Duodenal mucosa (tissue), 2 donors: ENCODE data around the gene DDC.

Source experiments
- H3K27ac ChIP-seq: one replicate; pipeline ENCODE4 v1.7.0; 2013; ENCODE audit warnings: low read depth, low read length
- H3K27me3 ChIP-seq, 2 donors: one replicate each; pipeline ENCODE4 v1.7.0; 2013; ENCODE audit warnings: low read length in 2 of 2, control low read depth in 1 of 2; ENCODE audit not compliant: insufficient read depth in 2 of 2, control insufficient read depth in 1 of 2
- H3K36me3 ChIP-seq, 2 donors: one replicate each; pipeline ENCODE4 v1.7.0; 2013; ENCODE audit warnings: low read length in 2 of 2, control low read depth in 1 of 2; ENCODE audit not compliant: insufficient read depth in 2 of 2, control insufficient read depth in 1 of 2
- H3K4me1 ChIP-seq, 2 donors: one replicate each; pipeline ENCODE4 v1.7.0; 2013; ENCODE audit warnings: low read length in 2 of 2, control low read depth in 1 of 2; ENCODE audit not compliant: insufficient read depth in 2 of 2, control insufficient read depth in 1 of 2
- H3K4me3 ChIP-seq, 2 donors: one replicate each; pipeline ENCODE4 v1.7.0; 2013; ENCODE audit warnings: low read length in 2 of 2, low read depth in 1 of 2
- H3K9ac ChIP-seq, 2 donors: one replicate each; pipeline ENCODE4 v1.7.0; 2013; ENCODE audit warnings: low read length in 2 of 2, low read depth in 1 of 2
- H3K9me3 ChIP-seq, 2 donors: one replicate each; pipeline ENCODE4 v1.7.0; 2013; ENCODE audit warnings: low read length in 2 of 2, control low read depth in 1 of 2; ENCODE audit not compliant: control insufficient read depth in 1 of 2

Gene DDC

DNA sequence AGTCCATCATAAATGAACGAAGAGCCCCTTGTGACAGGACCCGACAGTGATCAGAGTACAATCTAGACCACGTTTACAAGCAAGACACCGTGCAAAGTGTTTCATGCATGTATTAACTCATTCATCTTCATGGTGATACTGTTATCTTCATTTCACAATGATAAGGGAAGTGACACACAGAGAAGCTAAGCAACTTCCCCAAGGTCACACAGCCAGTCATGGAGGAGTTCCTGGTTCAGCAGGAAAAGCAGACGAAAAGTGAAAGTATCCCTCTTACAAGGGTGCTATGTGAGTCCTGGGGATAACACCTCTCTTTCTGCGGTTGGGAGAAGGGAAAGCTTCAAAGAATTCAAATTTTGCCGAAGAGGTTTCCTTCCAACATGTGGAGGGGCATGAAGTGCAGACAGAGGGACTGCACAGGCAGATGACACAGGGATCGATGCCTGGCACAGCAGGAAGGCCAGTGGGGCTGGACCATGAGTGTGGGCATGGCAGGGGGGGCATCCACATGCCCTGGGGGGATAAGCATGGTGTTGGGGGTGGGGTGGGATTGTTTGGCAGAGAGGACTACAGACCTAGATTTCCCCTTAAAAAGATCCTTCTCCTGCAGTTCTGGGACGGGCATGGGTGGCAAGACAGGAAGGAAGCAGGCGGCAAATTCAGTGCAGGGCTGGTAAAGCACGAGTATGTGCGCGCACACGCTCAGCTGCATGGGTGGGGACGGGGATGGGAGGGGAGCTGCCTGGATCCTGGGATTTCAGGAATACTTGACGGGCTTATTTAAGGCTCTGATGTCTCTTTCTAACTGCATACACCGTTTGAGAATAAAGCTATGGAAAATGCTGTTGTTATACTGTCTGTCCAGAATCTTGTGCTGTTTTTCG lies 33.5 kb upstream of the DDC start:
- H3K27ac ChIP-seq = no peak overlapping the region
- H3K27me3 ChIP-seq = no peaks in the 10 kb centered on the region
- H3K36me3 ChIP-seq = peaks cover 0 to 28% of the 10 kb centered on the region in 2 donors
- no peak overlapping the region for H3K4me3 ChIP-seq
- H3K4me1 ChIP-seq = peaks cover 0 to 3% of the 10 kb centered on the region in 2 donors
- no peaks in the 10 kb centered on the region for H3K9me3 ChIP-seq
- H3K9ac ChIP-seq = no peak overlapping the region

DNA sequence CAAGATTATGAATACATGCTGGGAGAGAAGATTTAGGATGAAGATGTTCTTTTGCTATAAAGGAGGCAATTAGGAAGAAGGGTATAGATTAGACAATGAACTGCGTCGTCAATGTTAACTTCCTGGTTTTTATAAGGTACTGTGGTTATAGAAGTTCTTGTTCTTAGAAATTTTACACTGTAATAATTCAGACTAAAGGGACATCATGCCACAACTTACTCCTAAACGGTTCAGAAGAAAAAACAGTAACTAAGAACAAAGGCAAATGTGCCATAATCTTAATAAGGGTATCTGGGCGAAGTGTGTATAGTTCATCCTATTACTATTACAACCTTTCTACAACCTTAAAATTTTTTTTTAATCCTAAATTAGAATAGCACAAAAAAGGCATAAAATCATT lies 31.3 kb upstream of the DDC start:
- Histone ChIP-seq H3K36me3 (peaks cover 0 to 32% of the 10 kb centered on the region in 2 donors), H3K27me3 (no peaks in the 10 kb centered on the region), H3K27ac (no peak overlapping the region), H3K4me3 (no peak overlapping the region), H3K9me3 (no peaks in the 10 kb centered on the region), H3K9ac (no peak overlapping the region), H3K4me1 (no peaks in the 10 kb centered on the region)

DNA sequence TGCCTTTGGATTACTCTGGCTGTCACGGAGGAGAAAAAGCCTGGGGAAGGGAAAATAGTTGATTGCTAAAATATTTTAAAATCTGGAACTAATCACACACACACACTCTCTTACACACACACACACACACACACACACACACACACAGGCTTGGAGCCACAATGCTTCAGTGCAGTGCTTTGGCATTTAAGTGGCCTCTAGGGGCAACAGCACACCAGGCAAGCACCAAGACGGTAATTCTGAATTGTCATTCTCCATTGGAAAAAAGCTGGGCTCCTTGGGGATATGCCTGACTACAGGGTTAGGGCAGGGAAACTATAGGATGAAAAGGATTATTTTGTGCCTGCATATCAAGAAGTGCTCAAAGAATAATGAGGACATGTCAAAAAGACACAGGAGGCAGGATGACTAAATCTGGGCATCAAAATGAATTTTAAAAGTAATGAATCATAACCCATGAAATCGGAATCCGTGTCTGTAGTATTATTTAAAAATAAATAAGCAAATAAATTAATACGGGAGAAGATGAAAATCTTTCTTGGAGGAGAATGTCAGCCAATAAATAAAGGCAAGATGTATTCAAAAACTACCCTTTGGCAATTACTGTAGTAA lies 30.4 kb upstream of the DDC start:
- Histone ChIP-seq H3K9ac (no peak overlapping the region), H3K4me1 (no peaks in the 10 kb centered on the region), H3K27me3 (no peaks in the 10 kb centered on the region), H3K27ac (no peak overlapping the region), H3K9me3 (no peaks in the 10 kb centered on the region), H3K4me3 (no peak overlapping the region), H3K36me3 (peaks cover 0 to 32% of the 10 kb centered on the region in 2 donors)

DNA sequence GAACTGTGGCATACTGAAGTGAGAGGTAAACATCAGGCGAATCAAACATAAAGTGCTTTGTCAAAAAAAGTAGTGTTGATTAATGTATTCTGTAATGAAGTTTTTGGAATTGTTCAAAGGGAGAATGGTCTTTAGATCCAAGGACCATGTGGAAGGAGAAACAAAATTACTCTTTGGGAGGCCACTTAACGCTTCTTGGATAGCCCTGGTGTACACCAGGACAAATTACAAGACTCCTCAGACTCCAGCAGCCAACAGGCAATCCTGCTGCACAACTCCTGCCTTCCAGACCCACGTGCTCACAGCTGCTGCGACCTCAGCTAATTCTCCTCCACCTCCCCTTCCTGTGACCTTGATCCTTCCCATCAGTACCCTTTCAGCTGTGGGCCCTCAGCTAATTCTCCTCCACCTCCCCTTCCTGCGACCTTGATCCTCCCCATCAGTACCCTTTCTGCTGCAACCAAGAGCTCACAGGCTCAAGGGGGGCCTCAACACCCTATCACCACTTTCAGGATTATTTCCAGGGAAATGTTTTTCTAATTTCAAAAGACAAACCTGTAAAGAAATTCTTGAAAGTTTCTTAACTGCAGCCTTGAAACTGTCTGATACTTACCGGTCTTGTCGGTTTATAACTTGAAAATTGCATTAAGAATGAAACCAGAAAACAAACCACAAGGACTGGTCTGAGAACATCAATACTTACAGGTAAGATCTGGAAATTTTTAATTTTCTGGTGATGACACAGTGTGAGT lies 29.7 kb upstream of the DDC start:
- Histone ChIP-seq H3K9ac (no peak overlapping the region), H3K27ac (no peak overlapping the region), H3K4me1 (no peaks in the 10 kb centered on the region), H3K9me3 (no peaks in the 10 kb centered on the region), H3K36me3 (peaks cover 0 to 32% of the 10 kb centered on the region in 2 donors), H3K4me3 (no peak overlapping the region), H3K27me3 (no peaks in the 10 kb centered on the region)

DNA sequence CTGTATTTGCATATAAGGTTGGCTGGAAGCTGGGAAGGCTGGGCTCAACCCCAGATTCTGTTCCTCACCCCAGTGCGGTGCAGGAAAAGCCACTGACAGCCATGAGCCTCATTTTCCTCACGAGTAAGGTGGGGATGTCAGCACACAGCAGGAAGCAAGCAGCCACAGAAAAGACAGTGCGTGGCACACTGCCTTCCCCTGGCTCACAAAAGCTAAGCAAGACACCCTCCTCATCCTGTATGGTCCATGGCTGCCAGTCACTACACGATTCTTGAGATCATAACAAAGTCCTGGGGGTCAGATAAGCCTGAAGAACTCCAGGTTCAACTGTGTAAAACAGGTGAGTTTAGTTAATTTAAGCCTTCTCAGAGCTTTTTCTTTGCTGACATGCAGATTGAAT lies 28.9 kb upstream of the DDC start:
- no peak overlapping the region for H3K9ac ChIP-seq
- H3K9me3 ChIP-seq = no peaks in the 10 kb centered on the region
- H3K36me3 ChIP-seq = peaks cover 0 to 28% of the 10 kb centered on the region in 2 donors
- H3K4me3 ChIP-seq = no peak overlapping the region
- H3K27ac ChIP-seq = no peak overlapping the region
- H3K27me3 ChIP-seq = no peaks in the 10 kb centered on the region
- no peaks in the 10 kb centered on the region for H3K4me1 ChIP-seq

DNA sequence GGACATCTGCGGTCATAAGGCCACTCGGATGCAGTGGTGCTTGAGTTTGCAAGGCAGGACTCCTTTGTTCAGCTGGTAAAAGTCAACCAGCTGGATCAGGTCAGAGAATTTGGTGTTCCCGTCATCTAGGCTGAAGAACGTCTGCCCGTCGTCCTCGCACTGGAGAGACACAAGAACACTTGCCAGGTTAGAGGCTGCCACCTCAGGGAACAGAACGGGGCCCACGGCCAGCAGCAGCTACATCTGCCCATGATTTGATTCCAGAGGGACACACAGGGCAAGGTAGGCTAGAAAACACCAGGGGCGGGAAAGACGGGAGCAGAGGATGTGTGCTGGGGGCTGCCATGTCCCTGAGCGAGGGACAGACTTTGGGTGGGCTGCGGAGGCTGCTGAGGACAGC lies 27.7 kb upstream of the DDC start:
- Histone ChIP-seq H3K27ac (no peak overlapping the region), H3K4me1 (peaks cover 0 to 1% of the 10 kb centered on the region in 2 donors), H3K27me3 (no peaks in the 10 kb centered on the region), H3K4me3 (no peak overlapping the region), H3K36me3 (peaks cover 0 to 20% of the 10 kb centered on the region in 2 donors), H3K9me3 (no peaks in the 10 kb centered on the region), H3K9ac (no peak overlapping the region)

DNA sequence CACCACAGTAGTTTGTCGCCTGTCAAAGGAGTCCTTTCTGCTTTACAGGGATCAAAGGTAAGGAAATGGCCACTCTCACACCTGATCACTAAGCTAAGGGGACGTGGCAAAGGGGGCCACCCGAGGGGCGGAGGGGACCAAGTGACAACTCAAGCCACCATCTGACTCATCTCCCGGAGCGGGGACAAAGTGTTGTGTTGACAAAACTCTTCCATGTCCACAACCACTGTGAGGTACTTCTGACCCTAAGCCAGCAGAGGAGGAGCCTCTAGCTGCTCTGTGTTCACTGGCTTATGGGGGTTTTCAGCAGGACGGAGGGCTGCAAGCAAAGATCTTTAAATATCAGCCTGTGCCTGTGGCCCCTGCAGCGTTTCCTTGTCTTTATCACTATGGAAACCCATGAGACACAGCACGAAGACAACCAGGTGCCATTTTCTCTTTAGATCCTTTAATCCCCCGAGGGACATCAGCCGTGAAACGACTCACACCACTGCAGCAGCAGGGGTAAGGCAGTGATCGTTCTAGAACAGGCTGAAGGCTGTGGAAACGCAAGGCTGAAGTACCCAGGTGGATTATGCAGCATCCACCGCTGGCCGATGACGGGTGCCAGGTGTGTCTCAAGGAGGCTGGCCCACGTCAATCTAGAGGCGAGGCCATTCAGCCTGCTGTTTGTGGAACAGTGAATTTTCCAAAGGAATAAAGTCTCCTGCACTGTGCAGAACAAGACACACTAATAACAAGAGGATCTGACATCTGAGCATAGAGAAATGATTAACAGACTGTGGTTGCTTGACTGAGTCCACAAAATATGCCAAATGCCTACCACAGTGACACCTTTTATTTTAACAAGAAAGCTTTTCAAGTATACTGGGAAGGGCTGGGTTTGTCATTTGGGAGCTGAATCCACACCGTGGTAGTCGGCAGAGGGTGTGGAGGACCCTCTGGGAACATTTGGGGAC lies 26.6 kb upstream of the DDC start:
- no peaks in the 10 kb centered on the region for H3K9me3 ChIP-seq
- peaks cover 0 to 7% of the 10 kb centered on the region in 2 donors for H3K4me1 ChIP-seq
- H3K4me3 ChIP-seq = no peak overlapping the region
- no peak overlapping the region for H3K27ac ChIP-seq
- H3K27me3 ChIP-seq = no peaks in the 10 kb centered on the region
- H3K36me3 ChIP-seq = peaks cover 0 to 13% of the 10 kb centered on the region in 2 donors
- H3K9ac ChIP-seq = no peak overlapping the region

DNA sequence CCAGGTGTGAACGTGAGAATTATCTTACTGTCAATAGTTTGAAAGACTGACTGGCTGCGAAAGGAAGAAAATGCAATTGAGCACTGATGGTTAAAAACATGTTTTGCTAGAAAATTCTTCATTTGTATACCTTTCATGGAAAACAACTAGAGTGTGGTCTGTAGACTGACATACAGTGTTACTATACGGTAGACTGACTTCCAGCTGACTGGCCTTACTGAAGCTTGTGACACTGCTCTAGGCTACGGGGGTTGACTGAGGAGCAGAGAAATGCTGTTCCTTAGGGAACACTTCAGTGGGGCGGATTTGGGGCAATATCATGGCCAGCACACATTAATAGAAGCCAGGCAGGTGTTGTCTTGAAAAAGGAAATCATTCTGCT lies 25.9 kb upstream of the DDC start:
- Histone ChIP-seq H3K4me3 (no peak overlapping the region), H3K9me3 (no peaks in the 10 kb centered on the region), H3K27me3 (no peaks in the 10 kb centered on the region), H3K36me3 (peaks cover 0 to 11% of the 10 kb centered on the region in 2 donors), H3K9ac (no peak overlapping the region), H3K4me1 (peaks cover 0 to 7% of the 10 kb centered on the region in 2 donors), H3K27ac (no peak overlapping the region)

DNA sequence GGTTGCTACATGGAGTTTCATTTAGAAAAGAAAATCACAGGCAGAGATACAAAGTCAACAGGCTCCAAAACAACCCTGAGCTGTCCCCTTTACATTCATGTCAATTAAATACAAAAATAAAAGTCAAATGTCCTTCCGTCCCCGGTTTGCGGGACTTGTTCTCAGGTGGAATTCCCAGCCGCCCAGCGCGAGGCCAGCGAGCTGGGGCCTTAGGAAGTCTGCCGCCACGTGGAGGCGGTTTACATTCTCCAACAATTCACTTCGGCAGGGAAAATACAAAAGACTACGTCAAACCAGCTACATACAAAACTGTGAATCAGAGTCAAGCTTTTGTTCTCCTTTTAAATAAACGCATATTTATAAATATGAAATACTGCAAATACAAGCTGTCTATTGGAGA lies 25.3 kb upstream of the DDC start:
- Histone ChIP-seq H3K27ac (no peak overlapping the region), H3K9me3 (no peaks in the 10 kb centered on the region), H3K9ac (no peak overlapping the region), H3K27me3 (no peaks in the 10 kb centered on the region), H3K4me1 (peaks cover 0 to 7% of the 10 kb centered on the region in 2 donors), H3K4me3 (no peak overlapping the region), H3K36me3 (peaks cover 0 to 11% of the 10 kb centered on the region in 2 donors)
